Loucy (cell line): ENCODE data around the gene ADARB2.

Experiments used
- H2AFZ ChIP-seq: fragments of 200-600 bp; sonication (generic); 2 replicates; pipeline ENCODE4 v1.6.0; 2016; ENCODE audit warnings: antibody characterized with exemption, mild to moderate bottlenecking, low read length, moderate library complexity
- H3F3A ChIP-seq: fragments of 200-600 bp; 2 replicates; pipeline ENCODE4 v1.6.0; 2016; ENCODE audit warnings: antibody characterized with exemption, low read depth, mild to moderate bottlenecking
- H3K27me3 ChIP-seq: fragments of 200-600 bp; sonication (generic); 2 replicates; pipeline ENCODE4 v1.6.1; 2014; ENCODE audit warnings: low read length, mild to moderate bottlenecking; ENCODE audit not compliant: insufficient read depth, poor library complexity, severe bottlenecking
- H3K36me3 ChIP-seq: fragments of 200-600 bp; sonication (generic); 2 replicates; pipeline ENCODE4 v1.6.1; 2016; ENCODE audit warnings: low read length; ENCODE audit not compliant: insufficient read depth
- H3K4me1 ChIP-seq: fragments of 200-600 bp; sonication (generic); 2 replicates; pipeline ENCODE4 v1.5.1; 2014; ENCODE audit warnings: low read length, mild to moderate bottlenecking; ENCODE audit not compliant: insufficient read depth, poor library complexity, severe bottlenecking
- H3K4me2 ChIP-seq: fragments of 200-600 bp; sonication (generic); 2 replicates; pipeline ENCODE4 v1.6.0; 2014; ENCODE audit warnings: antibody characterized with exemption, low read length, low read depth, mild to moderate bottlenecking; ENCODE audit not compliant: poor library complexity, severe bottlenecking
- H3K4me3 ChIP-seq: fragments of 200-600 bp; sonication (generic); 2 replicates; pipeline ENCODE4 v1.5.1; 2014; ENCODE audit warnings: low read length, mild to moderate bottlenecking, mixed read lengths; ENCODE audit not compliant: poor library complexity, severe bottlenecking
- H3K79me2 ChIP-seq: fragments of 200-600 bp; sonication (generic); 2 replicates; pipeline ENCODE4 v1.6.1; 2014; ENCODE audit warnings: low read length; ENCODE audit not compliant: insufficient read depth
- H3K9ac ChIP-seq: fragments of 200-600 bp; sonication (generic); 2 replicates; pipeline ENCODE4 v1.6.0; 2014; ENCODE audit warnings: mild to moderate bottlenecking, low read depth, low read length, moderate library complexity; ENCODE audit not compliant: poor library complexity, severe bottlenecking
- H3K9me2 ChIP-seq: fragments of 200-600 bp; sonication (generic); replicated peaks from 2 replicates; pipeline ENCODE4 v1.6.1; 2016; ENCODE audit warnings: low read depth, low read length, mixed read lengths
- H3K9me3 ChIP-seq: fragments of 200-600 bp; sonication (generic); 2 replicates; pipeline ENCODE4 v1.6.1; 2014; ENCODE audit warnings: mild to moderate bottlenecking, antibody characterized with exemption, low read length, low read depth; ENCODE audit not compliant: insufficient read depth
- H4K20me1 ChIP-seq: fragments of 200-600 bp; sonication (generic); 2 replicates; pipeline ENCODE4 v1.6.0; 2014; ENCODE audit warnings: antibody characterized with exemption, low read length, mild to moderate bottlenecking; ENCODE audit not compliant: insufficient read depth, poor library complexity, severe bottlenecking
- CTCF ChIP-seq: fragments of 200-600 bp; sonication (generic); conservative IDR thresholded peaks from 2 replicates; pipeline ENCODE4 v1.5.1; 2014; ENCODE audit warnings: mild to moderate bottlenecking, antibody characterized with exemption, low read length
- EZH2phosphoT487 ChIP-seq: fragments of 200-600 bp; IDR thresholded peaks from 2 replicates; pipeline ENCODE4 v1.6.1; 2018; ENCODE audit warnings: antibody characterized with exemption, mild to moderate bottlenecking, moderate library complexity, borderline replicate concordance

The ADARB2 gene

GRCh38 chr10:1635340-1635739 lies 102.0 kb downstream of the ADARB2 start:
- TF ChIP-seq EZH2phosphoT487 (no peak), CTCF (no peak)
- Histone ChIP-seq H3K79me2 (no peaks in the 10 kb centered on the region), H3K4me3 (no peak overlapping the region), H2AFZ (no peak overlapping the region), H3F3A (no peaks in the 10 kb centered on the region), H3K4me2 (no peak overlapping the region), H3K9ac (no peak overlapping the region), H4K20me1 (no peaks in the 10 kb centered on the region), H3K9me3 (no peaks in the 10 kb centered on the region), H3K9me2 (no peaks in the 10 kb centered on the region), H3K36me3 (no peaks in the 10 kb centered on the region), H3K4me1 (no peaks in the 10 kb centered on the region), H3K27me3 (no peaks in the 10 kb centered on the region)

- H3F3A ChIP-seq, result no peaks in the 10 kb centered on the region
- no peaks in the 10 kb centered on the region for H3K27me3 ChIP-seq
- no peaks in the 10 kb centered on the region for H3K79me2 ChIP-seq
- no peak overlapping the region for H2AFZ ChIP-seq
- no peak overlapping the region for H3K4me3 ChIP-seq
- H4K20me1 ChIP-seq, result no peaks in the 10 kb centered on the region
- H3K9me3 ChIP-seq, result no peaks in the 10 kb centered on the region
- no peaks in the 10 kb centered on the region for H3K4me1 ChIP-seq
- no peaks in the 10 kb centered on the region for H3K36me3 ChIP-seq
- H3K9me2 ChIP-seq, result no peaks in the 10 kb centered on the region
- H3K4me2 ChIP-seq, result no peak overlapping the region
- TF ChIP-seq CTCF (no peak), EZH2phosphoT487 (no peak)
- no peak overlapping the region for H3K9ac ChIP-seq
Measured at GRCh38 chr10:1634239-1634638, 103.1 kb downstream of the ADARB2 start.

GRCh38 chr10:1633783-1634182 lies 103.5 kb downstream of the ADARB2 start:
- H3K36me3 ChIP-seq, result no peaks in the 10 kb centered on the region
- H3K9me3 ChIP-seq, result no peaks in the 10 kb centered on the region
- H3K4me3 ChIP-seq, result no peak overlapping the region
- H3K4me1 ChIP-seq, result no peaks in the 10 kb centered on the region
- peaks cover 3% of the 10 kb centered on the region for H3K27me3 ChIP-seq
- no peak for TF ChIP-seq CTCF
- no peak for TF ChIP-seq EZH2phosphoT487
- H4K20me1 ChIP-seq, result no peaks in the 10 kb centered on the region
- no peak overlapping the region for H2AFZ ChIP-seq
- no peaks in the 10 kb centered on the region for H3K9me2 ChIP-seq
- no peak overlapping the region for H3K4me2 ChIP-seq
- no peaks in the 10 kb centered on the region for H3K79me2 ChIP-seq
- no peaks in the 10 kb centered on the region for H3F3A ChIP-seq
- no peak overlapping the region for H3K9ac ChIP-seq
